Measurements from ENCODE around the gene FAM117A.

- TF ChIP-seq POLR2A (IDR thresholded peaks at IDR 0.05) (no peak), CTCF (IDR thresholded peaks at IDR 0.05) (no peak)
Observed at GRCh38 chr17:49776551-49777300, 12.8 kb upstream of the FAM117A start.

Measured in adrenal gland (tissue), 5 donors.